ENCODE measurements around the gene RALB.

RALB gene

GRCh38 chr2:120265006-120265405, 12.4 kb downstream of the RALB start:
- ChIA-PET POLR2A (no interaction called here), CTCF (interaction anchor here (0.7 to 3.1 kb wide), 7 partner anchors 8 to 47 kb away, joined by 3 to 14 read pairs (median 4); partner anchors contain the start of gene RALB)
- DNase-seq (ENCODE audit: extremely low spot score) = no peak
- TF ChIP-seq, protein P1, sequence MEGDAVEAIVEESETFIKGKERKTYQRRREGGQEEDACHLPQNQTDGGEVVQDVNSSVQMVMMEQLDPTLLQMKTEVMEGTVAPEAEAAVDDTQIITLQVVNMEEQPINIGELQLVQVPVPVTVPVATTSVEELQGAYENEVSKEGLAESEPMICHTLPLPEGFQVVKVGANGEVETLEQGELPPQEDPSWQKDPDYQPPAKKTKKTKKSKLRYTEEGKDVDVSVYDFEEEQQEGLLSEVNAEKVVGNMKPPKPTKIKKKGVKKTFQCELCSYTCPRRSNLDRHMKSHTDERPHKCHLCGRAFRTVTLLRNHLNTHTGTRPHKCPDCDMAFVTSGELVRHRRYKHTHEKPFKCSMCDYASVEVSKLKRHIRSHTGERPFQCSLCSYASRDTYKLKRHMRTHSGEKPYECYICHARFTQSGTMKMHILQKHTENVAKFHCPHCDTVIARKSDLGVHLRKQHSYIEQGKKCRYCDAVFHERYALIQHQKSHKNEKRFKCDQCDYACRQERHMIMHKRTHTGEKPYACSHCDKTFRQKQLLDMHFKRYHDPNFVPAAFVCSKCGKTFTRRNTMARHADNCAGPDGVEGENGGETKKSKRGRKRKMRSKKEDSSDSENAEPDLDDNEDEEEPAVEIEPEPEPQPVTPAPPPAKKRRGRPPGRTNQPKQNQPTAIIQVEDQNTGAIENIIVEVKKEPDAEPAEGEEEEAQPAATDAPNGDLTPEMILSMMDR (IDR thresholded peaks at IDR 0.05; ENCODE audit: control extremely low read depth, extremely low read depth, low read depth, missing control alignments) = no peak

GRCh38 chr2:120267348-120267747, 14.7 kb downstream of the RALB start:
- TF ChIP-seq, protein P1 (IDR thresholded peaks at IDR 0.05; ENCODE audit: control extremely low read depth, extremely low read depth, low read depth, missing control alignments) = no peak
- ChIA-PET POLR2A (no interaction called here), CTCF (interaction anchor here (1.4 to 1.9 kb wide), 2 partner anchors 12 to 13 kb away, joined by 4 to 7 read pairs; no protein-coding TSS in a partner anchor)
- no peak for DNase-seq (ENCODE audit: extremely low spot score)

DNA sequence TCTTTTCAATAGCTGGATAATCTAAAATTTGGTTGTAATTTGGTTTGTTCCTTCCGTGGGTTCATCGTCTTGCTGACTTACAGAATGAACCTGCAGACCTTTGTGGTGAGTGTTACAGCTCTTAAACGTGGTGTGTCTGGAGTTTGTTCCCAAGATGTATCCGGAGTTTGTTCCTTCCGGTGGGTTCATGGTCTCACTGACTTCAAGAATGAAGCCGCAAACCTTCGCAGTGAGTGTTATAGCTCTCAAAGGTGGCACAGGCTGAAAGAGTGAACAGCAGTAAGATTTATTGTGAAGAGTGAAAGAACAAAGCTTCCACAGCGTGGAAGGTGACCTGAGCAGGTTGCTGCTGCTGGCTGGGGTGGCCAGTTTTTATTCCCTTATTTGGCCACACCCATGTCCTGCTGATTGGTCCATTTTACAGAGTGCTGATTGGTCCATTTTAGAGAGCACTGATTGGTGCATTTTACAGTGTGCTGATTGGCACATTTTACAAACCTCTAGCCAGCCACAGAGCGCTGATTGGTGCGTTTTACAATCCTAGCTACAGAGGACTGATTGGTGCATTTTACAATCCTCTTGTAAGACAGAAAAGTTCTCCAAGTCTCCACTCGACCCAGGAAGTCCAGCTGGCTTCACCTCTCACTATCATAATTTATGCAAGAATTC, 16.6 kb downstream of the RALB start:
- POLR2A ChIA-PET = no interaction called here
- DNase-seq (ENCODE audit: extremely low spot score) = no peak
- CTCF ChIA-PET = interaction anchor here (0.9 to 3.2 kb wide), 6 partner anchors 8 to 44 kb away, joined by 3 to 6 read pairs (median 4); partner anchors contain the start of gene RALB
- TF ChIP-seq, protein P1 (IDR thresholded peaks at IDR 0.05; ENCODE audit: control extremely low read depth, extremely low read depth, low read depth, missing control alignments) = no peak

DNA sequence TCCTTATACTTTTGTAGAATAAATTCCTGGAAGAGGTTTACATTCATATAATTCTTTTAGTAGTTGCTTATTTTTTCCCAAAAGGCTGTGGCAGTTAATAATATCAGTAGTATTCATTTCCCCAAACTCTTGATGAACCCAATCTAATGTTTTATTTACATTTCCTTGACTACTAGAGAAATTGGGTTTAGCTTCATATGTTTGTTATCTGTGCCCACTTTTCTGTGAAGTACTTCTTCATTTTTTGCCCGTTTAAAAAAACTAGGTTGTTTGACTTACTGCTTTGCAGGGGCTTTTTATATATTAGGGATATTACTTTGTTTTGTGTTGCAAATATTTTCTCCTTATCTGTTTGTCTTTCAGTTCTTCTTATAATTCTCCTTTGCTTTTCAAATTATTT, 17.2 kb downstream of the RALB start:
- DNase-seq (ENCODE audit: extremely low spot score) = no peak
- ChIA-PET CTCF (interaction anchor here (0.9 to 3.2 kb wide), 7 partner anchors 8 to 94 kb away, joined by 3 to 6 read pairs (median 4); partner anchors contain the start of gene RALB), POLR2A (interaction anchor here (0.5 kb wide), 1 partner anchor 13 kb away, joined by 5 read pairs; no protein-coding TSS in a partner anchor)
- TF ChIP-seq, protein P1 (IDR thresholded peaks at IDR 0.05; ENCODE audit: control extremely low read depth, extremely low read depth, low read depth, missing control alignments) = no peak

- CTCF ChIA-PET = interaction anchor here (0.9 to 3.2 kb wide), 7 partner anchors 10 to 96 kb away, joined by 3 to 6 read pairs (median 4); no protein-coding TSS in a partner anchor
- POLR2A ChIA-PET = no interaction called here
- TF ChIP-seq, protein P1 (IDR thresholded peaks at IDR 0.05; ENCODE audit: control extremely low read depth, extremely low read depth, low read depth, missing control alignments) = no peak
- DNase-seq (ENCODE audit: extremely low spot score) = no peak
These were observed 19.2 kb downstream of the RALB start for GRCh38 chr2:120271711-120272379.

DNA sequence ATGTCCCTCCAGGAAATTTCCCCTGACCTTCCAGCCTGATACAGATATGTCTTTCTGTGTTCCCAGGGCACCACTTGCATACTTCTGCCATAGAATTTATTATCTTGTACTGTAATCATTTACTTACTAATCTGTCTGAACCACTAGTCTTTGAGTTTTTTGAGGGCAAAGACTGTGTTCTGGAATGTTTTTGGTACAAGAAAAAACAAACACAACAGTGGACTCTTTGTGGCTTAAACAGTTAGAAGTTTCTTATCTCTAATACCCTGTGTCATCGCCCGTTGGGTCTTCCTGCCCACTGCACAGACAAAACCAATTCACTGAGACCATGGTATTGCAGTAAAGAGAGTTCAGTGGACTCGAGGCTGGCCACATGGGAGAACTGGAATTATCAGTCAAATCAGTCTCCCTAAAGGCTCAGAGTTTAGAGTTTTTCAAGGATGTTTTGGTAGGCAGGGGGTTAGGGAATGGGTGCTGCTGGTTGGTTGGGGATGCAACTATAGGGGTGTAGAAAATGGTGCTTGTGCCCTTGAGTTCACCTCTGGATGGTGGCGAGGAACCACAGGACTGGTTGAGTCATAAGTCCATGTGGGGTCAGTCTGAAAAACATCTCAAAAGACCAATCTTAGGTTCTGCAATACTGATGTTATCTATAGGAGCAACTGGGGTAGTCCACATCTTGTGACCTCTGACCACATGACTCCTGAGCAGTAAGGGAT, 20.3 kb downstream of the RALB start:
- POLR2A ChIA-PET = no interaction called here
- DNase-seq (ENCODE audit: extremely low spot score) = no peak
- TF ChIP-seq, protein P1 (IDR thresholded peaks at IDR 0.05; ENCODE audit: control extremely low read depth, extremely low read depth, low read depth, missing control alignments) = no peak
- CTCF ChIA-PET = interaction anchor here (1.5 kb wide), 2 partner anchors 10 to 25 kb away, joined by 4 to 6 read pairs; no protein-coding TSS in a partner anchor

Data from GM10248 (cell line).